H9 (cell line): ENCODE results near the gene TBX1. TPM values are rescaled to one million over a fixed set of nuclear protein-coding genes. Genes with fewer than 3 reads are reported as not detected.
"Not testable (repeated sequence)": the region's sequence is repeated elsewhere in the genome, so short reads cannot be mapped to it uniquely, and the experiment has no call there.

Source experiments
- DNase-seq: peaks from one replicate; pipeline ENCODE4 v3.0.0-alpha.2; 2017
- H2AFZ ChIP-seq: one replicate; pipeline ENCODE4 v1.6.1; 2013; ENCODE audit warnings: mild to moderate bottlenecking, low read length, control low read depth, moderate library complexity
- H2AK5ac ChIP-seq: 2 replicates; pipeline ENCODE4 v1.6.1; 2013; ENCODE audit warnings: low read length, control low read depth, mixed read lengths; ENCODE audit not compliant: insufficient read length
- H2BK120ac ChIP-seq: one replicate; pipeline ENCODE4 v1.6.1; 2013; ENCODE audit warnings: low read depth, mild to moderate bottlenecking, low read length, control low read depth, inconsistent platforms; ENCODE audit not compliant: poor library complexity, severe bottlenecking
- H2BK12ac ChIP-seq: 2 replicates; pipeline ENCODE4 v1.6.1; 2013; ENCODE audit warnings: low read length, control low read depth, mixed read lengths, low read depth; ENCODE audit not compliant: insufficient read length
- H2BK15ac ChIP-seq: 2 replicates; pipeline ENCODE4 v1.6.1; 2013; ENCODE audit warnings: low read depth, low read length, control low read depth
- H2BK20ac ChIP-seq: one replicate; pipeline ENCODE4 v1.6.1; 2013; ENCODE audit warnings: low read depth, mild to moderate bottlenecking, low read length, control low read depth, inconsistent platforms; ENCODE audit not compliant: poor library complexity, severe bottlenecking
- H2BK5ac ChIP-seq: 2 replicates; pipeline ENCODE4 v1.6.1; 2013; ENCODE audit warnings: low read length, control low read depth, mixed read lengths; ENCODE audit not compliant: insufficient read length
- H3K14ac ChIP-seq: 2 replicates; pipeline ENCODE4 v1.6.1; 2013; ENCODE audit warnings: low read length, control low read depth; ENCODE audit not compliant: insufficient read depth
- H3K18ac ChIP-seq: 2 replicates; pipeline ENCODE4 v1.6.1; 2013; ENCODE audit warnings: low read depth, mild to moderate bottlenecking, mixed read lengths, low read length, control low read depth; ENCODE audit not compliant: insufficient read length
- H3K23ac ChIP-seq: 2 replicates; pipeline ENCODE4 v1.6.1; 2013; ENCODE audit warnings: low read length, control low read depth, mixed read lengths, low read depth; ENCODE audit not compliant: insufficient read length
- H3K23me2 ChIP-seq: 2 replicates; pipeline ENCODE4 v1.6.1; 2013; ENCODE audit warnings: low read depth, mild to moderate bottlenecking, mixed read lengths, low read length, control low read depth; ENCODE audit not compliant: insufficient read length, poor library complexity, severe bottlenecking
- H3K27ac ChIP-seq: 2 replicates; pipeline ENCODE4 v1.5.1; 2013; ENCODE audit warnings: low read length, control low read depth, mixed read lengths, low read depth; ENCODE audit not compliant: insufficient read length
- H3K27me3 ChIP-seq: 2 replicates; pipeline ENCODE4 v1.6.1; 2013; ENCODE audit warnings: low read length, control low read depth, inconsistent platforms; ENCODE audit not compliant: insufficient read depth
- H3K4ac ChIP-seq: 2 replicates; pipeline ENCODE4 v1.6.1; 2013; ENCODE audit warnings: low read depth, mild to moderate bottlenecking, control low read depth, inconsistent platforms, low read length, moderate library complexity
- H3K4me1 ChIP-seq: 2 replicates; pipeline ENCODE4 v1.6.1; 2013; ENCODE audit warnings: low read length, control low read depth, inconsistent platforms; ENCODE audit not compliant: insufficient read depth
- H3K4me2 ChIP-seq: 2 replicates; pipeline ENCODE4 v1.6.1; 2013; ENCODE audit warnings: low read length, control low read depth, mixed read lengths; ENCODE audit not compliant: insufficient read length, insufficient read depth
- H3K56ac ChIP-seq: 2 replicates; pipeline ENCODE4 v1.6.1; 2013; ENCODE audit warnings: low read depth, mild to moderate bottlenecking, mixed read lengths, low read length, control low read depth; ENCODE audit not compliant: insufficient read length
- H3K79me1 ChIP-seq: 2 replicates; pipeline ENCODE4 v1.6.1; 2013; ENCODE audit warnings: low read depth, mild to moderate bottlenecking, moderate library complexity, low read length, control low read depth, inconsistent platforms; ENCODE audit not compliant: insufficient read depth, poor library complexity, severe bottlenecking
- H3K79me2 ChIP-seq: 2 replicates; pipeline ENCODE4 v1.6.1; 2013; ENCODE audit warnings: low read length, control low read depth, inconsistent platforms; ENCODE audit not compliant: insufficient read depth
- H3K9ac ChIP-seq: 2 replicates; pipeline ENCODE4 v1.6.1; 2013; ENCODE audit warnings: low read length, control low read depth, mixed read lengths; ENCODE audit not compliant: insufficient read length; ENCODE audit errors: extremely low read depth
- H3K9me3 ChIP-seq: one replicate; pipeline ENCODE4 v1.6.1; 2013; ENCODE audit warnings: low read depth, low read length, inconsistent platforms; ENCODE audit not compliant: control insufficient read depth
- H3T11ph ChIP-seq: one replicate; pipeline ENCODE4 v1.6.1; 2013; ENCODE audit warnings: mild to moderate bottlenecking, low read length, control low read depth, inconsistent platforms
- H4K20me1 ChIP-seq: one replicate; pipeline ENCODE4 v1.6.1; 2013; ENCODE audit not compliant: control insufficient read depth, insufficient read length, insufficient read depth
- H4K5ac ChIP-seq: 2 replicates; pipeline ENCODE4 v1.6.1; 2013; ENCODE audit warnings: low read depth, mild to moderate bottlenecking, mixed read lengths, low read length, control low read depth; ENCODE audit not compliant: insufficient read length
- H4K8ac ChIP-seq: replicated peaks from 2 replicates; pipeline ENCODE4 v1.6.1; 2013; ENCODE audit warnings: low read length, control low read depth, mixed read lengths, low read depth; ENCODE audit not compliant: insufficient read length
- H4K91ac ChIP-seq: 2 replicates; pipeline ENCODE4 v1.6.1; 2013; ENCODE audit warnings: low read depth, mild to moderate bottlenecking, moderate library complexity, mixed read lengths, low read length, control low read depth; ENCODE audit not compliant: insufficient read length
- H3K27ac Mint-ChIP-seq, 3 experiments: 2 replicates in 2 of 3; 3 replicates in 1 of 3; pipeline ENCODE4 v1.8.0; 2020 to 2021; ENCODE audit warnings: mixed read lengths in 3 of 3, mild to moderate bottlenecking in 1 of 3, moderate library complexity in 1 of 3
- H3K27me3 Mint-ChIP-seq: 2 replicates; pipeline ENCODE4 v1.8.0; 2021; ENCODE audit warnings: low read depth, mild to moderate bottlenecking, moderate library complexity, mixed read lengths
- H3K36me3 Mint-ChIP-seq, 3 experiments: 2 replicates in 2 of 3; 3 replicates in 1 of 3; pipeline ENCODE4 v1.8.0; 2020 to 2021; ENCODE audit warnings: low read depth in 3 of 3, mixed read lengths in 3 of 3; ENCODE audit not compliant: insufficient read depth in 1 of 3
- H3K4me1 Mint-ChIP-seq, 2 experiments: 2 replicates each; pipeline ENCODE4 v1.8.0; 2020; ENCODE audit warnings: mixed read lengths in 2 of 2
- H3K4me3 Mint-ChIP-seq, 2 experiments: 2 replicates in 1 of 2; 3 replicates in 1 of 2; pipeline ENCODE4 v1.8.0; 2020 to 2021; ENCODE audit warnings: mild to moderate bottlenecking in 2 of 2, mixed read lengths in 2 of 2, moderate library complexity in 1 of 2
- H3K9me3 Mint-ChIP-seq, 2 experiments: 2 replicates in 1 of 2; 3 replicates in 1 of 2; pipeline ENCODE4 v1.8.0; 2020; ENCODE audit warnings: mild to moderate bottlenecking in 2 of 2, mixed read lengths in 2 of 2, moderate library complexity in 1 of 2
- WGBS: extraction: QIAGEN DNeasy Blood & Tissue Kit; methylation state at CpG from one replicate; pipeline ENCODE4 v1.1.7; 2013; ENCODE audit warnings: missing lambda C conversion rate, low lambda C conversion rate, mixed read lengths; ENCODE audit not compliant: insufficient read length; ENCODE audit errors: extremely low coverage; 5-methylcytosine and 5-hydroxymethylcytosine counted together
- total RNA-seq: library from RNA; stranded (reverse); gene quantifications from 2 replicates; pipeline ENCODE4 v1.2.1, GENCODE V29; 2021
- TF ChIP-seq, protein P1 (sequence below): fragments of 200-600 bp; sonication (generic); conservative IDR thresholded peaks from 3 replicates; pipeline ENCODE4 v1.8.0; 2021; ENCODE audit warnings: antibody characterized with exemption, mild to moderate bottlenecking

TBX1 gene
- total RNA-seq, 1 experiment from 2014 or later, result 2.2 TPM

DNA sequence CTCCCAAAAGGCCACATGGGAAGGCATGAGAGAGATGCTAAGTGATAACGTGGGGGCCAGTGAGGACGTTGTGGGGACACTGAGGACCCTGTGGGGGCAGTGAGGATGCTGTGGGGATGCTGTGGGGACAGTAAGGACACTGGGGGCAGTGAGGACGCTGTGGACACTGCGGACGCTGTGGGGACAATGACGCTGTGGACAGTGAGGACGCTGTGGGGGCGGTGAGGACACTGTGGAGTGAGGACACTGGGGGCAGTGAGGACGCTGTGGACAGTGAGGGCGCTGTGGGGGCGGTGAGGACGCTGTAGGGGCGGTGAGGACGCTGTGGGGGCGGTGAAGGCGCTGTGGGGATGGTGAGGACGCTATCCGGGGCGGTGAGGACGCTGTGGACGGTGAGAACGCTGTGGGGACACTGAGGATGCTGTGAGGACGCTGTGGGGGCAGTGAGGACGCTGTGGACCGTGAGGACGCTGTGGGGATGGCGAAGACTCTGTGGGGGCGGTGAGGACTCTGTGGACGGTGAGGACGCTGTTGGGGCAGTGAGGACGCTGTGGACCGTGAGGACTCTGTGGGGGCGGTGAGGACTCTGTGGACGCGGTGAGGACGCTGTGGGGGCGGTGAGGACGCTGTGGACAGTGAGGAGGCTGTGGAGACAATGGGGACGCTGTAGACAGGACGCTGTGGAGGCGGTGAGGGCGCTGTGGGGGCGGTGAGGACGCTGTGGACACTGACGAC lies 35.5 kb upstream of the TBX1 start:
- H4K20me1 ChIP-seq, result peaks cover 9% of the 10 kb centered on the region
- TF ChIP-seq, protein P1, sequence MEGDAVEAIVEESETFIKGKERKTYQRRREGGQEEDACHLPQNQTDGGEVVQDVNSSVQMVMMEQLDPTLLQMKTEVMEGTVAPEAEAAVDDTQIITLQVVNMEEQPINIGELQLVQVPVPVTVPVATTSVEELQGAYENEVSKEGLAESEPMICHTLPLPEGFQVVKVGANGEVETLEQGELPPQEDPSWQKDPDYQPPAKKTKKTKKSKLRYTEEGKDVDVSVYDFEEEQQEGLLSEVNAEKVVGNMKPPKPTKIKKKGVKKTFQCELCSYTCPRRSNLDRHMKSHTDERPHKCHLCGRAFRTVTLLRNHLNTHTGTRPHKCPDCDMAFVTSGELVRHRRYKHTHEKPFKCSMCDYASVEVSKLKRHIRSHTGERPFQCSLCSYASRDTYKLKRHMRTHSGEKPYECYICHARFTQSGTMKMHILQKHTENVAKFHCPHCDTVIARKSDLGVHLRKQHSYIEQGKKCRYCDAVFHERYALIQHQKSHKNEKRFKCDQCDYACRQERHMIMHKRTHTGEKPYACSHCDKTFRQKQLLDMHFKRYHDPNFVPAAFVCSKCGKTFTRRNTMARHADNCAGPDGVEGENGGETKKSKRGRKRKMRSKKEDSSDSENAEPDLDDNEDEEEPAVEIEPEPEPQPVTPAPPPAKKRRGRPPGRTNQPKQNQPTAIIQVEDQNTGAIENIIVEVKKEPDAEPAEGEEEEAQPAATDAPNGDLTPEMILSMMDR, result no peak
- peaks cover 69% of the 10 kb centered on the region; the same call in 1 of the 2 replicates for H3K27me3 ChIP-seq
- no peak overlapping the region for H3K18ac ChIP-seq
- peaks cover 7 to 10% (median 8%) of the 10 kb centered on the region in 3 experiments; a peak in 6 of 7 replicates for H3K36me3 Mint-ChIP-seq
- peak overlapping the region; percentile 31 to 71; a peak in 4 of 5 replicates for H3K4me3 Mint-ChIP-seq
- no peak overlapping the region for H3K27ac Mint-ChIP-seq
- H3K79me1 ChIP-seq, result no peaks in the 10 kb centered on the region
- H3K9me3 Mint-ChIP-seq, result peaks cover 13 to 25% of the 10 kb centered on the region in 2 experiments; a peak in 4 of 5 replicates
- H4K5ac ChIP-seq, result no peak overlapping the region
- no peak overlapping the region for H2BK120ac ChIP-seq
- no peak overlapping the region for H3T11ph ChIP-seq
- peaks cover 10 to 31% of the 10 kb centered on the region in 2 experiments for H3K4me1 Mint-ChIP-seq
- H2AFZ ChIP-seq, result no peak overlapping the region
- no peak overlapping the region for H3K9ac ChIP-seq
- no CpG with 5 or more reads among the region's 45 CpGs for WGBS
- no peak overlapping the region for H3K4ac ChIP-seq
- H4K8ac ChIP-seq, result no peak overlapping the region
- H4K91ac ChIP-seq, result no peak overlapping the region
- H3K9me3 ChIP-seq, result no peaks in the 10 kb centered on the region
- H3K79me2 ChIP-seq, result no peaks in the 10 kb centered on the region
- DNase-seq, result no peak
- H2BK20ac ChIP-seq, result no peak overlapping the region
- no peak overlapping the region for H3K4me2 ChIP-seq
- H3K56ac ChIP-seq, result no peak overlapping the region
- no peak overlapping the region for H3K14ac ChIP-seq
- H3K27ac ChIP-seq, result no peak overlapping the region
- no peak overlapping the region for H3K23ac ChIP-seq
- peaks cover 7% of the 10 kb centered on the region for H3K23me2 ChIP-seq
- H2BK12ac ChIP-seq, result no peak overlapping the region
- H2AK5ac ChIP-seq, result no peak overlapping the region
- no peaks in the 10 kb centered on the region for H3K4me1 ChIP-seq
- peaks cover 95% of the 10 kb centered on the region for H3K27me3 Mint-ChIP-seq
- H2BK5ac ChIP-seq, result no peak overlapping the region
- H2BK15ac ChIP-seq, result no peak overlapping the region

- not testable (repeated sequence) for H3K9ac ChIP-seq, H2BK20ac ChIP-seq, H3K27ac ChIP-seq, DNase-seq, H3K18ac ChIP-seq, H3K4me2 ChIP-seq, H3K9me3 ChIP-seq, H3T11ph ChIP-seq, H3K56ac ChIP-seq, H4K5ac ChIP-seq, H3K4ac ChIP-seq, H2BK12ac ChIP-seq, H3K79me1 ChIP-seq, H3K23ac ChIP-seq, H2BK120ac ChIP-seq, H2AK5ac ChIP-seq, H4K91ac ChIP-seq, H2AFZ ChIP-seq, H3K4me3 Mint-ChIP-seq, H3K36me3 Mint-ChIP-seq, H3K23me2 ChIP-seq, H3K79me2 ChIP-seq, H4K8ac ChIP-seq, H2BK15ac ChIP-seq, H3K14ac ChIP-seq, H3K4me1 ChIP-seq, H2BK5ac ChIP-seq, H4K20me1 ChIP-seq, H3K27ac Mint-ChIP-seq
- peaks cover 87% of the 10 kb centered on the region for H3K27me3 Mint-ChIP-seq
- WGBS, result no CpG with 5 or more reads among the region's 96 CpGs
- peaks cover 10 to 23% of the 10 kb centered on the region in 2 experiments for H3K4me1 Mint-ChIP-seq
- peaks cover 8 to 19% of the 10 kb centered on the region in 2 experiments; a peak in 3 of 5 replicates for H3K9me3 Mint-ChIP-seq
- peaks cover 57% of the 10 kb centered on the region; the same call in 1 of the 2 replicates for H3K27me3 ChIP-seq
These were observed 34.4 kb upstream of the TBX1 start for GRCh38 chr22:19726064-19726788.
